GM15510 (cell line): ENCODE data around the gene UBXN11.

Experiments
- POLR2A ChIP-seq: IDR thresholded peaks from 3 replicates; pipeline ENCODE4 v1.6.1; 2011; ENCODE audit warnings: borderline replicate concordance; ENCODE audit not compliant: insufficient read length; ENCODE audit errors: extremely low read depth

UBXN11 gene, protein sequence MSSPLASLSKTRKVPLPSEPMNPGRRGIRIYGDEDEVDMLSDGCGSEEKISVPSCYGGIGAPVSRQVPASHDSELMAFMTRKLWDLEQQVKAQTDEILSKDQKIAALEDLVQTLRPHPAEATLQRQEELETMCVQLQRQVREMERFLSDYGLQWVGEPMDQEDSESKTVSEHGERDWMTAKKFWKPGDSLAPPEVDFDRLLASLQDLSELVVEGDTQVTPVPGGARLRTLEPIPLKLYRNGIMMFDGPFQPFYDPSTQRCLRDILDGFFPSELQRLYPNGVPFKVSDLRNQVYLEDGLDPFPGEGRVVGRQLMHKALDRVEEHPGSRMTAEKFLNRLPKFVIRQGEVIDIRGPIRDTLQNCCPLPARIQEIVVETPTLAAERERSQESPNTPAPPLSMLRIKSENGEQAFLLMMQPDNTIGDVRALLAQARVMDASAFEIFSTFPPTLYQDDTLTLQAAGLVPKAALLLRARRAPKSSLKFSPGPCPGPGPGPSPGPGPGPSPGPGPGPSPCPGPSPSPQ

DNA sequence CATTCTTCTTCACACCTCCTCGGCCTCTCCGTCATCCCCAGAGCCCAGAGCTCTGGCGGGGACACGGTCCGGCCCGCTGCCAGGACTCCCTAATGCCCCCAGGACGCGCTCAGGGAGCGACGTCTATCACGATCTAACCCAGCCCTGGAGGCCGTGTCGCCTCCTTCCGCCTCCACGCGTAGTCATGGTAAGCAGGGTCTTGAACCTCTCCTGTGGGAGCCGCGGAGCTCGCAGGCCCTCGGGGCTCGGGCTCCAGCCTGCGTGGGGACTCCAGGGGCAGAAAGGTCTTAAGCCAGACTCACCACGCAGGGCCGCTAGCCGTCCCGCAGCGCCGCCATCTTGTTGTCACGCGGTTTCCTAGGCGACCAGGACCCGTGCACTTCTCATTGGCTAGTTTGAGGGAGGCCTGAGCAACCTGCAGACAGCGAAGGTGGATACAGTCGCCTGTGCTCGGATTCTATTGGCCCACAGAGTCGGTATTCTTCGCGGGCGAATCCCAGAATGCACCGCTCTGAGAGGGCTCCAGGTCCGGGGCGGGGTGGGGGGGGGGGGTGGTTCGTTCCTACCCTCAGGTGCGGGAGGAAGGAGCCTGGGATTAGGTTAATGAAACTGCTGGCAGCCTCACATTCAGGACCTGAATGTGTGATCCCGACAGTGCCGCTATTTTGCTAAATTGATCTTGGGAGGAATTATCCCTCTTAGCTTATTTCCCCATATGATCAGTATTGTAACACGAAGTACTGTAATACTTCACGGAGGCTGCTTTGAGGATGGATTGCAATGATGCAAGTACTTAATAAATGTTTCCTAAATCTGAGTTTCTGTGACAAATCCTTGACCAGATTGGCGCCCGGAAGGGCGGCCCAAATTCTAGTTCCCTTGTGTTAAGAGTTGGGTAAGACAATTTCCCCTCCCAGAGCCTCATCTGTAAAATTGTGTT, at the start of gene UBXN11:
UBXN11 (minus strand) TSS at position 347 of the 940 bp plus-strand sequence. CDS start 3,753 bp downstream, outside the sequence.
- TF ChIP-seq POLR2A: peak; percentile 34

DNA sequence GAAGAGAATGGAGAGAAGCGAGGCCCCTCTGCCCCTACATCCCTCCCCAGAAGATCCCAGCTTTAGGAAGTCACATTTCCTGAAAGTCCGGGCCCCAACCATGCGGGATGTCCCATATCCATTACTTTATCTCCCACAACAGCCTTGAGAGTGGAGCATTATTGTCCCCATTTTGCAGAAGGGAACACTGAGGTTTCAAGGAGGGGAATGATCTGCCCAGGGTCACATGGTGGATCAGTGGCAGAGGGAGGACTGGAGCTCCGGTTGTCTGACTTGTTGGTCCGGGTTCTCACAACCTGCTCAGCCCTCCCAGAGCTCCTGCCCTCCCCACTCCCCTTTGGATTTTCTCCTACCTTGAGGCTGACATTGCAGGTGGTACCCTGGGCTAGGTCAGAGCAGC, 49.7 kb upstream of the UBXN11 start:
- no peak for TF ChIP-seq POLR2A

DNA sequence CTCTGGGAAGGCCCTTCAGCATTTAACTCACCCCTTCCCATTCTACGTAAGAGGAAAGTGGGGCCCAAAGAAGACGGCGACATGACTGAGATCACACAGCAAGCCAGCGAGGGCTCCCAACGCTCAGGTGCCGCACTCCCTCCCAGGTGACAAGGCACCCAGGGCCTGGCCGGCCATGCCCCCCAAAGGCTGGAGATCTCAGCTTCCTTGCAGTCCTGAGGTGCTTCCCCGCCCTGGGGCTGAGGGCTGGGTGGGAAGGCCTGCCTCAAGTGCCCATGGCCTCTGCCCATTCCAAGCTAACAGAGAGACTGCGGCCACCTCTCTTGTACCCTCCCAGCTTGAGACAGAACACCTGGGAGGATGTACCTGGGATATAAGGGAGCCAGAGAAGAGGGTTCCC, 48.5 kb upstream of the UBXN11 start:
- TF ChIP-seq POLR2A: no peak

DNA sequence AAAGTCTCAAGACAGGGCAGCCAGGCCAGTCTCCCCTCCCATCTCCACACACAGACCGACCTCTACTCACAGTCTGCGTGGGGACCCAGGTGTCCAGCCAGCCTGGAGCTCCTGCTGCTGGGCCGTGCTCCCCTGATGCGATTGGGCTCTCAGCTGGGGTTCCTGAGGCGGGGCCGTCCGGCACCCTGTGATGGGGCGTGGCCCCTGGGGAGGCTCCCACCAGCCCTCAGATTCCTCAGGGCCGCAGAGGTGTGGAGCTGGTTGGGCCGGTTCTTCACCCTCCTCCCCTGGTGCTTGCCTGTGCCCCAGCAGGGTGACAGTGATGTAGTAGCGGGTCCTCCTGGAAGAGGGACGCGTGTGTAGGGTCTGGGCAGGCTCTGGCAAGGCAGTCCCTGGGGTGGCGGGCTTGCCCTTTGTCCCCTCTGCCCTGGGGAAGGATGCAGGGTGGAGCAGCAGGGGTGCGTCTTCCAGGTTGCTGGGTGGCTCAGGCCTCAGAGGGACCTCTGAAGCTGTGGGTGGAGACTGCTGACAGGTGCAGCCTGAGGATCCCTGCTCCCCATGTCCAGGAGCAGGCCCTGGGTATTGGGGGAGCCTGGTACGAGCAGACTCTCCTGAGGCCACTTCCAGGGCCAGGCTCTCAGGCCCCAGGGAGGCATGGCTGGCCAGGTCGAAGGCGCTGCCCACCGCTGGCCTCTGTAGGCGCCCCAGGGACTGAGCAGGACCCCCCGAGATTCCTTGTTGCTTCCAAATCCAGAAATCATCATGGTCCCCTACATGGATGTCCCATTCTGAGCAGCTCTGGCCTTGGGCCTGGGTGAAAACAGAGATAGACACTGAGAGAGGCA, 47.8 kb upstream of the UBXN11 start, which contains the start of gene CRYBG2:
CRYBG2 (minus strand) TSS at position 155 of the 845 bp plus-strand sequence. CDS start 7,473 bp downstream, outside the sequence.
- no peak for TF ChIP-seq POLR2A

DNA sequence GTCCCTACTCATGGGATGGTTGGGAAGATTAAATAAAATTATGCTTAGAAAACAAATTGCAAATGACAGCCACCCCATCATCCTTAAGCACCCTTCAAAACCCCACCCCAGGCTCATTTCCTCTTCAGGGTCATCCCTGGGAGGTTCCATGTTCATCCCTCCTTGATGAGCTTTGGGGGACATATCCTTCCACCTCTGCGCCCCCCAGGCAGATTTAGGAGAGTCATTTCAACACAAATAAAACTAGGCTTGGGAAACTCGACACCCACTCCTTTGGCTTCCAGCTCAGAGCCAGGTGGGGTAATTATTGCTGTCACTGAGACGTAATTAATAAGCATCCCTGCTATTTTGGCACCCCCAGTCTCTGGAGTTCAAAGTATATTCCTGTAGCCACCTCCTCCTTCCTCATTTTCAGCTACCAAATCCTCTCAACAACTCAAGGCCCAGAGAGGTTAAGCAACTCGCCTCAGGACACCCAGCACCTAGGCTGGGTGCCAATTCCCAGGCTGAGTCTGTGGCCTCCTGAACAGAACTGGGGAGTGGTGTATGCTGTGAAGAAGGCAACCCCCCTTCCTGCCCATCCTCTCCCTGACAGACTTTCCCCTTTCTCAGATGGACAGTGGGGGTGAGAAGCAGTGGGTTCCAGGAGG, 46.9 kb upstream of the UBXN11 start:
- no peak for TF ChIP-seq POLR2A

DNA sequence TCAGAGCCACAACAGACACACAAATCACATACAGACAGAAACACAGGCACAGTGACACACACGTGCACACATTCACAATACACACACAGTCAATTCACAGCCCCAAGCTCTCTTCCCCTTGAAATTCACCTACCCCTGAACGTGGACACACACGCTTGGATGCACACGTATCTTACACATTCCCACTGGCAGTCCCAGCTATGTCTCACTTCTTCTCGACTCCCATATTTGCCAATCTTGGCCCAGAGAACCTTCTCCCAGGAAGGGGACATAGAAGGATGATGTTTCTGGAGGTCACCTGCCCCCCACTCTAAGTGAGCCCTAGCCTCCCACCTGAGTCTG, 45.9 kb upstream of the UBXN11 start:
- no peak for TF ChIP-seq POLR2A

DNA sequence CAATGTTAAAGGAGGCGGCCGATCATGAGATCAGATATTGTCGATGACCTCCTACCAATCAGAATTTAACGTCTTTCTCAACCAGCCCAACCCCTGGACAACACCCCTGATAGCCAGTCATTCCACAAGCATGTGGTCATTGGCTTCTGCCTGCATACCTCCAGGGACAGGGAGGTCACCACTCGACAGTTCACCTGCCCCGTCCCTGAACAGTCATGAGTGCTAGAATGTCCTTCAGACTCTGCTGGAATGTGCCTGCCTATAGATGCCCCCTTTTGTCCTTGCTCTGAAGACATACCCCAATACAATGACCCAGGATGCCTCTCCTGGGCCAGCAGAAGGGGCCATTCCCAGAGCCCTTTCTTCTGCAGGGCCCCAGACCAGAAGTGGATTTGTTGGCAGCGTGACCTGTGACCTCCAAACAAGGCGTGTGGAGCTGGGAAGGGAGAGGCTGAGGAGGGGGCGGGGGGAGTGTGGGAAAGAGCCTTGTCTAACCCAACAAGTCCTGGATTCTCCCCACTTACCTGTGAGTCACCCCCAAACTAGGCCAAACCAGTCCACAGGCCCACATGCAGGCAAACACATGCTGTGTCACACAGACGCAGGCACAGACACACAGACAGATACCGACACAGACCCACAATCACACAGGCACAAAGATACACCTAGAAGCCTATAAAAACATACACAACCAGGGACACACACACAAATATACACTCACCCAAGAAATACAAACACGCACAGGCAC, 45.3 kb upstream of the UBXN11 start:
- TF ChIP-seq POLR2A: no peak

DNA sequence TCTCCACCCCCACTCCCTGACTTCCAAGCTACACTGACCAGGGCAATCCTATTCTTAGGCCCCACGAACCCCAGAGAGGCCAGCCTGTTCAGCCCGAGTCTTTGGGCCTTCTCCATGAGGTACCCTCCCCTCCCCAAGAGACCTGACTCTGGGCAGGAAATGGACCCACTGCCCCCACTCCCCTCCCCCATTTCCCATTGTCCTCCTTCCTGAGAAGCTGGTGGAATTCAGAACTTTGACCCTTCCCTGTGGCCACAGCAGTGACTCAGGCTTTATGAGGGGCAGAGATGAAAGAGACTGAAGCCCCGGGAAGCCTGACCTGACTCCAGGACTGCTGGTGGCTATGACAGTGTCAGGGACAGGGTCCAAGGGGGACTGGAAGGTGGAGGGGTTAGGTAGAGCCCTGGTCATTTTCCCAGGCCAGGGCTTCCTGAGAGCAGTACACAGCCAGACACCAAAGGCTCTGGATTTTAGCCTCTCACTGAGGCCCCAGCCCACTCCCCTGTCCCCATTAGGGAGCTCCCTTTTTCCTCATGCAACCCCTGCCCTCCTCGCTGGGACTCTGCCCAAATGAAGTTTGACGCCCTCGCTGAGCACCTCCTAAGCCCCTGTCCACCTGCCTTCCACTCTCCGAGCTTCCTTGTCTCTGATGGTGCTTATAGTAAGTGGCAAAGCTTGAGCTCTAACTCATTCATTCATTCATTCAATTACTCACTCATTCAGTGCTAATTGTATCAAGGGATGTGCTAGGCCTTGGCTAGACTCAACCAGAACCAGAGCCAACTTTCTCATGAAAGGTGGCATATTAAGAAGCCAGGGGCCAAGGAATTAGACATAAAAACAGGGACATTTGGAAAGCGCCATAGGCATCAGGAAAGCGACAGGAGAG, 44.5 kb upstream of the UBXN11 start:
- no peak for TF ChIP-seq POLR2A

DNA sequence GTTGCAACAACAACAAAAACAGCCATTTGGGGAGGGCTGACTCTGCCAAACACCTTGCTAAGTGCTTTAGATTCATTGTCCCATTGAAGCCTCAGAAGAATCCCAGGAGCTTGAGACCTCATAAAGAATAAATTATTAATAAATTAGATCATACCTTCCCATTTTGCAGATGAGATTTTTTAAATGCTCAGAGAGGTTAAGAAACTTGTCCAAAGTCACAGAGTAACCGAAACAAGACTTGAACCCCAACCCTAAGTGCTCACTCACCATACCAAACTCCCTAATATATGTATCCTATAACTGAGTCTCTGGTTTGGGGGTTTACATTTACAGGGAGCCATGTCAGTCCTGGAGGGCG, 43.9 kb upstream of the UBXN11 start:
- TF ChIP-seq POLR2A: no peak

DNA sequence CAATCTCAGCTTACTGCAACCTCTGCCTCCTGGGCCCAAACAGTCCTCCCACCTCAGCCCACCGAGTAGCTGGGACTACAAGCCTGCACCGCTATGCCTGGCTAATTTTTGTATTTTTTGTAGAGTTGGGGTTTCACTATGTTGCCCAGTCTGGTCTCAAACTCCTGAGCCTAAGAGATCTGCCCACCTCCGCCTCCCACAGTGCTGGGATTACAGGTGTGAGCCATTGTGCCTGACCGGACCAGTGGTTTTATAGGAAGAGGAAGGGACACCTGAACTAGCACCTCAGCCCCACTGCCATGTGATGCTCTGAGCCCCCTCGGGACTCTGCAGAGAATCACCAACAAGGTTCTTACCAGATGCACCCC, 43.4 kb upstream of the UBXN11 start:
- TF ChIP-seq POLR2A: no peak

DNA sequence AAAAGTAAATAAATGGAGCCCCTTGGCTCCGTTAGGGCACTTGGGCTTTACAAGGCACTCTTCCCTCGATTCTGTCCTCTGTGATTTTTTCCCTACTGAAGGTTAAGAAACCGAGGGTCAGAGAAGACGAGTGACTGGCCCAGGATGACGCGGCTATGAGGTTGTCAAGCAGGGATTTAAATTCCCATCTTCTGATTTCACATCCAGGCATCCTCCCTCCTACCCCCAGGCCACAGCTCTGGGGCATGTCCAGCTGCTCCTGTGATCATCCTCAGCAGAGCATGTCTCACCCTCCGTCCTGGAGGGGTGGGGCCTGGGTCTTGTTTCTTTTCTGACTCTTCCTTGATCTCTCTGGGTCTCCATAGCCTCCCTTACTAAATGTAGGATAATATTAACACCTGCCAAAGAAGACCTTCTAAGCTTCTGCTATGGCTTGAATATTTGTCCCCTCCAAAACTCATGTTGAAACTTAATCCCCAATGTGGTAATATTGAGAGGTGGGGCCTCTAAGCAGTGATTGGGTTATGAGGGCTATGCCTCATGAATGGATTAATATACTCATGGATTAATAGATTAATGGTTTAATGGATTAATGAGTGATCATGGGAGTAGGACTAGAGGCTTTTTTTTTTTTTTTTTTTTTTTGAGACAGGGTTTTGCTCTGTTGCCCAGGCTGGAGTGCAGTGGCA, 42.9 kb upstream of the UBXN11 start:
- no peak for TF ChIP-seq POLR2A

DNA sequence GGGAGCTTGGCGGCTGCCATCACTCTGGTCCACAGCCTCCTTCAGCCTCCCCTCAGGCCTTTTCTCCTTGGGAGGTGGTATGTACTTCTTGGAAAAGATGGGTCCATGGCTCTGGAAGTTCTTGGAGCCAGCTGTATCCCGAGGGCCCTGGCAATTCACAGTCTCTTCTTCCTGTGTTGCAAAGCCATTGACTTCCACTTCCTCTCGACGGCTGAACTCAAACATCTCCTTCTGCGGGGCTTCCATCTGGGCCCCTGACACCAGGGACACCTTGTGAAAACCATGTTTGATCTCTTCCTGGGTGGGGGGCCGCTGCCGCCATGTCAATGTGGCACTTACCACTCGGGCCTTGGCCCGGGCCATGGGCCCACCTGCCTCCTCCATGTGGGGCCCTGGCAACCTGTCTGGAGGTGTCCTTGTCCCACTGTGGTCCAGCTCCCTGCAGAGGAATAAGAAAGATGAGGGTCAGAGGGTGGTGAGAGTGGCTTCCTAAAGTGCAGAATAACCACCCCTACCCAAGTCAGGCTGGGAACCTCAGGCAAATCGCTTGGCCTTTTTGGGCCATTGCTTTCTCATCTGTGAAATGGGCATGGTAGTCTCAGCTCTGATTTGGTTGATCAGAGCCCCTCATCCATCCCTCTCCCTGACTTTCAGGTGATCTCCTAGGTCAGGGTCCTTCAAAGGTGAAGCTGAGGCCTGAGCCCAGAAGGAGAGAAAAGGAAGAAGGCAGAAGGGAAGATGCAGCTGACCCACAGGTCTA, 40.0 kb upstream of the UBXN11 start:
- no peak for TF ChIP-seq POLR2A

DNA sequence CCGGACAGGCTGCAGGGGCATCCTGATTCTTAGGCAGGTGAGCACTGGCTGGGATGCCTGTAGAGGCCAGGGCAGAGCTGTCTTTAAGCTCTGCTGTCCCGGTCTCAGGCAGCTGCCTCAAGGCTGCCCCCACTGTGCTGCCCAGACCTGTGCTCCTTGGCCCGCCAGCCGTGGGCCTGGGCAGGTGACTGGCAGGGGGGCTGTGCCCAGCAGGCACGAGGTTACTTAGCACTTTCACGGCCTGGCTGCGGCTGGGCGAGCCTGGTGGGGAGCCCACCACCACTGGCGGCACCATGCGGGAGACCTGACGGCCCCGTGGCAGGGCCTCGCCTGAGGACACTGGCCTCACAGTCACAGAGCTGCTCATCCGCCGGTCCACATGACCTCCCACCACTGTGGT, 39.3 kb upstream of the UBXN11 start:
- TF ChIP-seq POLR2A: no peak
